HepG2 (cell line): ENCODE results near the gene JPH2. TPM values are rescaled to one million over a fixed set of nuclear protein-coding genes. Genes with fewer than 3 reads are reported as not detected.

Experiments
- ARID4A ChIP-seq: sonication (generic); formaldehyde crosslinking; IDR thresholded peaks from 2 replicates; pipeline ENCODE4 v1.5.0; 2020; ENCODE audit warnings: mild to moderate bottlenecking, missing genetic modification reagents, borderline replicate concordance
- CENPBD1 ChIP-seq: sonication (generic); formaldehyde crosslinking; IDR thresholded peaks from 2 replicates; pipeline ENCODE4 v1.8.0; 2022; ENCODE audit warnings: missing genetic modification reagents, low read depth, mild to moderate bottlenecking, borderline replicate concordance
- E2F1 ChIP-seq: sonication (generic); formaldehyde crosslinking; IDR thresholded peaks from 2 replicates; pipeline ENCODE4 v1.5.0; 2020; ENCODE audit warnings: missing genetic modification reagents
- FOXC1 ChIP-seq: sonication (generic); formaldehyde crosslinking; IDR thresholded peaks from 2 replicates; pipeline ENCODE4 v1.8.0; 2022; ENCODE audit warnings: mild to moderate bottlenecking, missing genetic modification reagents, borderline replicate concordance
- ISL2 ChIP-seq: sonication (generic); formaldehyde crosslinking; IDR thresholded peaks from 2 replicates; pipeline ENCODE4 v1.5.0; 2020; ENCODE audit warnings: missing genetic modification reagents
- JDP2 ChIP-seq: sonication (generic); formaldehyde crosslinking; IDR thresholded peaks from 2 replicates; pipeline ENCODE4 v1.8.1; 2022; ENCODE audit warnings: missing genetic modification reagents, borderline replicate concordance
- KAT2B ChIP-seq: fragments of 150-350 bp; IDR thresholded peaks from 2 replicates; pipeline ENCODE4 v1.6.1; 2014; ENCODE audit warnings: low read depth, low read length, borderline replicate concordance
- PRPF4 ChIP-seq: fragments of 200-400 bp; formaldehyde crosslinking; IDR thresholded peaks from 2 replicates; pipeline ENCODE4 v1.6.1; 2016; ENCODE audit warnings: low read length, low read depth; ENCODE audit not compliant: poor library complexity, severe bottlenecking
- SMAD1 ChIP-seq: sonication (generic); formaldehyde crosslinking; IDR thresholded peaks from 2 replicates; pipeline ENCODE4 v1.4.0; 2020; ENCODE audit warnings: missing genetic modification reagents, low read depth, mild to moderate bottlenecking, borderline replicate concordance
- TCF7 ChIP-seq: sonication (generic); IDR thresholded peaks from 2 replicates; pipeline ENCODE4 v1.6.1; 2016; ENCODE audit warnings: antibody characterized with exemption, low read depth
- ZNF362 ChIP-seq: sonication (generic); formaldehyde crosslinking; IDR thresholded peaks from 2 replicates; pipeline ENCODE4 v1.4.0; 2020; ENCODE audit warnings: missing genetic modification reagents, mild to moderate bottlenecking, borderline replicate concordance
- polyA plus RNA-seq, 8 experiments: library from polyadenylated mRNA; depleted of rRNA in 3 of 8; stranded (reverse) in 7 of 8; unstranded in 1 of 8; fragments of >200 nt; fragmentation: Illumina TruSeq in 4 of 8; extraction: Trizol in 4 of 8; gene quantifications; 2 replicates each; pipeline versions ENCODE4 v1.2.1 to v1.2.3, GENCODE V29; 2011 to 2016; ENCODE audit warnings: low read depth in 4 of 8, missing spikeins in 1 of 8, mixed read lengths in 1 of 8; ENCODE audit not compliant: insufficient read depth in 1 of 8
- total RNA-seq, 5 experiments: library from RNA; depleted of rRNA; stranded (reverse); fragments of >200 nt; fragmentation: Illumina TruSeq; extraction: Trizol; gene quantifications; 2 replicates each; pipeline ENCODE4 v1.2.3, GENCODE V29; 2016; ENCODE audit warnings: low read depth in 1 of 5

JPH2 gene
- total and polyA plus RNA-seq, 2 of the 13 experiments (the other 11 are each of a cell fraction or from before 2014, with no cell fraction given): 0.42 TPM; not detected in 1

- TF ChIP-seq ARID4A (no peak), ISL2 (CRISPR knock-in tag) (no peak), TCF7 (no peak), SMAD1 (CRISPR knock-in tag) (no peak), FOXC1 (no peak), E2F1 (CRISPR knock-in tag) (no peak), JDP2 (CRISPR knock-in tag) (no peak), KAT2B (no peak), PRPF4 (no peak), CENPBD1 (CRISPR knock-in tag) (no peak), ZNF362 (CRISPR knock-in tag) (no peak)
Observed at GRCh38 chr20:44204832-44205215, 17.8 kb upstream of the JPH2 start (continued).
